Activated B cell treated with CpG ODN at 0.5 μM for 24 hours (primary cell): ENCODE results near the gene SUPT4H1. TPM values are rescaled to one million over a fixed set of nuclear protein-coding genes. Genes with fewer than 3 reads are reported as not detected.

ENCODE experiments used
- ATAC-seq: fragments of 200-7000 bp; cut with Tn5 transposase; one replicate; pipeline ENCODE4 v1.10.0; 2021; ENCODE audit warnings: low read depth, mild to moderate bottlenecking, moderate library complexity
- CTCF ChIA-PET: fragments of 350-600 bp; sonication (Branson Sonifier 250); formaldehyde crosslinking; loops from one replicate; lab custom pipeline; 2021; ENCODE audit warnings: antibody characterized with exemption; lab: Charles Lee
- POLR2A ChIA-PET: fragments of 350-600 bp; sonication (Branson Sonifier 250); formaldehyde crosslinking; loops from one replicate; lab custom pipeline; 2021; ENCODE audit warnings: antibody characterized with exemption; lab: Charles Lee
- DNase-seq: peaks from one replicate; pipeline ENCODE4 v3.0.0; 2022
- H3K27ac Mint-ChIP-seq: one replicate; pipeline ENCODE4 v1.8.0; 2020; ENCODE audit warnings: mixed read lengths
- H3K27me3 Mint-ChIP-seq: one replicate; pipeline ENCODE4 v1.8.0; 2021; ENCODE audit warnings: mixed read lengths
- H3K36me3 Mint-ChIP-seq: one replicate; pipeline ENCODE4 v1.8.0; 2021; ENCODE audit warnings: low read depth, mixed read lengths
- H3K4me1 Mint-ChIP-seq: one replicate; pipeline ENCODE4 v1.8.0; 2021; ENCODE audit warnings: mixed read lengths
- H3K4me3 Mint-ChIP-seq: one replicate; pipeline ENCODE4 v1.8.0; 2020; ENCODE audit warnings: mild to moderate bottlenecking, mixed read lengths
- H3K9me3 Mint-ChIP-seq: one replicate; pipeline ENCODE4 v1.8.0; 2020; ENCODE audit warnings: mixed read lengths
- CTCF ChIP-seq: fragments of 200-600 bp; IDR thresholded peaks from one replicate; pipeline ENCODE4 v1.8.0; 2022; ENCODE audit warnings: antibody characterized with exemption, mild to moderate bottlenecking
- intact Hi-C: fragments of 100-400 bp; cut with micrococcal nuclease; formaldehyde crosslinking; loops from one replicate; pipeline ENCODE4 v1.15.1; 2024
- total RNA-seq: library from RNA; stranded (reverse); gene quantifications from 2 replicates; pipeline ENCODE4 v1.2.3, GENCODE V29; 2022

The SUPT4H1 gene
- total RNA-seq, 1 donor from 2014 or later: 90.2 TPM

GRCh38 chr17:58384897-58385296 lies 32.9 kb upstream of the SUPT4H1 start:
- POLR2A ChIA-PET: no interaction called here
- Mint-ChIP-seq H3K27me3 (no peaks in the 10 kb centered on the region), H3K4me3 (no peak overlapping the region), H3K27ac (no peak overlapping the region), H3K4me1 (peaks cover 24% of the 10 kb centered on the region), H3K36me3 (no peaks in the 10 kb centered on the region), H3K9me3 (no peaks in the 10 kb centered on the region)
- CTCF ChIA-PET: no interaction called here
- DNase-seq: no peak
- intact Hi-C loops: no loop called here
- ATAC-seq: no peak
- no peak for TF ChIP-seq CTCF

- H3K4me3 Mint-ChIP-seq: no peak overlapping the region
- no peak for TF ChIP-seq CTCF
- peaks cover 24% of the 10 kb centered on the region for H3K4me1 Mint-ChIP-seq
- no peak for ATAC-seq
- no peak overlapping the region for H3K27ac Mint-ChIP-seq
- ChIA-PET POLR2A (interaction anchor here (0.9 to 1.1 kb wide), 2 partner anchors 34 to 52 kb away, joined by 3 read pairs; partner anchors contain the start of gene RNF43), CTCF (no interaction called here)
- H3K9me3 Mint-ChIP-seq: no peaks in the 10 kb centered on the region
- no peaks in the 10 kb centered on the region for H3K27me3 Mint-ChIP-seq
- no peak for DNase-seq
- no peaks in the 10 kb centered on the region for H3K36me3 Mint-ChIP-seq
- intact Hi-C loops: loop anchor here (2.0 kb wide), 1 partner anchor 15 kb away; no protein-coding TSS in a partner anchor
Observed at GRCh38 chr17:58383892-58384462, 32.0 kb upstream of the SUPT4H1 start.

GRCh38 chr17:58382872-58383242 lies 30.9 kb upstream of the SUPT4H1 start:
- intact Hi-C loops: loop anchor here (2.0 kb wide), 1 partner anchor 14 kb away; no protein-coding TSS in a partner anchor
- no peaks in the 10 kb centered on the region for H3K27me3 Mint-ChIP-seq
- H3K4me3 Mint-ChIP-seq: no peak overlapping the region
- ChIA-PET POLR2A (interaction anchor here (0.9 to 1.9 kb wide), 4 partner anchors 10 to 55 kb away, joined by 3 to 8 read pairs (median 5); no protein-coding TSS in a partner anchor), CTCF (interaction anchor here (1.4 to 1.8 kb wide), 2 partner anchors 66 to 105 kb away, joined by 3 to 6 read pairs; partner anchors contain the start of gene HSF5)
- H3K9me3 Mint-ChIP-seq: no peaks in the 10 kb centered on the region
- ATAC-seq (no peak), DNase-seq (no peak)
- peaks cover 24% of the 10 kb centered on the region for H3K4me1 Mint-ChIP-seq
- H3K27ac Mint-ChIP-seq: peak overlapping the region; percentile 60
- H3K36me3 Mint-ChIP-seq: no peaks in the 10 kb centered on the region
- no peak for TF ChIP-seq CTCF

GRCh38 chr17:58382108-58382871 lies 30.3 kb upstream of the SUPT4H1 start:
- no peaks in the 10 kb centered on the region for H3K36me3 Mint-ChIP-seq
- H3K4me3 Mint-ChIP-seq: peak overlapping the region; percentile 36
- POLR2A ChIA-PET: interaction anchor here (0.7 to 1.9 kb wide), 7 partner anchors 9 to 146 kb away, joined by 3 to 8 read pairs (median 3); partner anchors contain the start of gene RNF43
- H3K4me1 Mint-ChIP-seq: peaks cover 24% of the 10 kb centered on the region
- intact Hi-C loops: loop anchor here (2.0 kb wide), 1 partner anchor 13 kb away; no protein-coding TSS in a partner anchor
- no peaks in the 10 kb centered on the region for H3K27me3 Mint-ChIP-seq
- peak; percentile 45 for ATAC-seq
- no peak for TF ChIP-seq CTCF
- DNase-seq: no peak
- H3K27ac Mint-ChIP-seq: peak overlapping the region; percentile 60
- no peaks in the 10 kb centered on the region for H3K9me3 Mint-ChIP-seq
- CTCF ChIA-PET: interaction anchor here (0.8 to 1.8 kb wide), 3 partner anchors 31 to 106 kb away, joined by 3 to 6 read pairs (median 3); partner anchors contain the start of gene HSF5
